H1 (cell line): ENCODE measurements around the gene OGFOD3. TPM values are rescaled to one million over a fixed set of nuclear protein-coding genes. Genes with fewer than 3 reads are reported as not detected.

Experiments
- CTCF ChIA-PET: fragments of 300-600 bp; sonication (Branson Sonifier 250); formaldehyde crosslinking; loops from one replicate; lab custom pipeline; 2021; ENCODE audit not compliant: partially characterized antibody; lab: Charles Lee
- POLR2A ChIA-PET: fragments of 300-600 bp; sonication (Branson Sonifier 250); formaldehyde crosslinking; loops from one replicate; lab custom pipeline; 2021; ENCODE audit warnings: inconsistent platforms; ENCODE audit not compliant: partially characterized antibody; lab: Charles Lee
- DNase-seq, 2 experiments: peaks; one replicate each; pipeline versions ENCODE4 v3.0.0 to v3.0.0-alpha.2; 2010 to 2022; ENCODE audit warnings: low spot score in 2 of 2, low read depth in 1 of 2, mixed read lengths in 1 of 2
- FAIRE-seq: peaks from 2 replicates; lab custom pipeline; 2011; peaks lifted over from hg19 to GRCh38; lab: Jason Lieb, UNC
- H2AFZ ChIP-seq: 2 replicates; pipeline ENCODE4 v1.8.1; 2012; ENCODE audit warnings: low read length, inconsistent platforms
- H2AK5ac ChIP-seq: 2 replicates; pipeline ENCODE4 v1.6.1; 2013; ENCODE audit warnings: low read depth, low read length
- H2BK120ac ChIP-seq: replicated peaks from 2 replicates; pipeline ENCODE3; 2013; ENCODE audit warnings: low read depth, low read length, inconsistent platforms
- H2BK12ac ChIP-seq: 2 replicates; pipeline ENCODE4 v1.6.1; 2013; ENCODE audit warnings: low read depth, low read length
- H2BK15ac ChIP-seq: 2 replicates; pipeline ENCODE4 v1.6.1; 2013; ENCODE audit warnings: low read length
- H2BK20ac ChIP-seq: 2 replicates; pipeline ENCODE4 v1.6.1; 2013; ENCODE audit warnings: low read length
- H2BK5ac ChIP-seq: 2 replicates; pipeline ENCODE4 v1.6.1; 2013; ENCODE audit warnings: low read depth, low read length
- H3K14ac ChIP-seq: 2 replicates; pipeline ENCODE4 v1.6.1; 2013; ENCODE audit warnings: inconsistent platforms; ENCODE audit not compliant: insufficient read length
- H3K18ac ChIP-seq: 2 replicates; pipeline ENCODE4 v1.6.1; 2013; ENCODE audit warnings: low read length; ENCODE audit errors: extremely low read depth
- H3K23ac ChIP-seq: 2 replicates; pipeline ENCODE4 v1.6.1; 2013; ENCODE audit warnings: inconsistent platforms; ENCODE audit not compliant: insufficient read length
- H3K23me2 ChIP-seq: 2 replicates; pipeline ENCODE4 v1.6.1; 2013; ENCODE audit warnings: low read depth, low read length
- H3K27ac ChIP-seq: 2 replicates; pipeline ENCODE4 v1.6.1; 2011; ENCODE audit warnings: low read depth, low read length, inconsistent platforms
- H3K27me3 ChIP-seq, 4 experiments: replicated peaks in 1 of 4; 1 replicate in 1 of 4; 2 replicates in 3 of 4; pipeline versions ENCODE4 v1.6.1 to v1.8.1; 2011 to 2013; ENCODE audit warnings: low read length in 3 of 4, mild to moderate bottlenecking in 3 of 4, inconsistent platforms in 2 of 4, mixed read lengths in 2 of 4, moderate library complexity in 1 of 4; ENCODE audit not compliant: control insufficient read depth in 3 of 4, insufficient read depth in 3 of 4; ENCODE audit errors: extremely low read depth in 1 of 4
- H3K36me3 ChIP-seq, 4 experiments: 2 replicates each; pipeline versions ENCODE4 v1.6.1 to v1.8.1; 2011 to 2013; ENCODE audit warnings: mild to moderate bottlenecking in 4 of 4, low read length in 3 of 4, moderate library complexity in 2 of 4, control low read depth in 1 of 4, inconsistent platforms in 1 of 4; ENCODE audit not compliant: insufficient read depth in 4 of 4, control insufficient read depth in 2 of 4
- H3K4ac ChIP-seq: replicated peaks from 2 replicates; pipeline ENCODE3; 2013; ENCODE audit warnings: low read length, low read depth, mixed read lengths, inconsistent platforms; ENCODE audit not compliant: insufficient read length
- H3K4me1 ChIP-seq, 4 experiments: replicated peaks in 1 of 4; 1 replicate in 1 of 4; 2 replicates in 3 of 4; pipeline versions ENCODE4 v1.6.1 to v1.8.1; 2011 to 2013; ENCODE audit warnings: low read length in 3 of 4, inconsistent platforms in 2 of 4, mixed read lengths in 1 of 4; ENCODE audit not compliant: insufficient read depth in 4 of 4, control insufficient read depth in 3 of 4
- H3K4me2 ChIP-seq, 2 experiments: 2 replicates each; pipeline versions ENCODE4 v1.6.1 to v1.8.1; 2011 to 2013; ENCODE audit warnings: low read depth in 2 of 2, low read length in 2 of 2, control low read depth in 1 of 2, inconsistent platforms in 1 of 2, mild to moderate bottlenecking in 1 of 2; ENCODE audit not compliant: insufficient read depth in 1 of 2
- H3K4me3 ChIP-seq, 4 experiments: fragments of 200-600, 300-600 bp in 1 of 4; sonication (generic), shearing (Covaris generic), sonication (Bioruptor Twin) in 1 of 4; 2 replicates each; pipeline versions ENCODE4 v1.5.1 to v1.8.1; 2011 to 2016; ENCODE audit warnings: low read length in 4 of 4, low read depth in 3 of 4, control low read depth in 2 of 4, inconsistent platforms in 2 of 4, mild to moderate bottlenecking in 2 of 4, mixed read lengths in 1 of 4, moderate library complexity in 1 of 4; ENCODE audit not compliant: insufficient read depth in 2 of 4; ENCODE audit errors: extremely low read depth in 1 of 4
- H3K56ac ChIP-seq: replicated peaks from 2 replicates; pipeline ENCODE3; 2013; ENCODE audit warnings: low read depth, mild to moderate bottlenecking, mixed read lengths, low read length, inconsistent platforms; ENCODE audit not compliant: insufficient read length
- H3K79me1 ChIP-seq: 2 replicates; pipeline ENCODE4 v1.6.1; 2013; ENCODE audit warnings: low read depth, low read length, control low read depth
- H3K79me2 ChIP-seq, 2 experiments: 2 replicates each; pipeline versions ENCODE4 v1.6.1 to v1.8.1; 2012 to 2013; ENCODE audit warnings: low read length in 2 of 2, mild to moderate bottlenecking in 2 of 2, inconsistent platforms in 1 of 2; ENCODE audit not compliant: insufficient read depth in 2 of 2, control insufficient read depth in 1 of 2
- H3K9ac ChIP-seq, 4 experiments: replicated peaks in 1 of 4; 1 replicate in 1 of 4; 2 replicates in 3 of 4; pipeline versions ENCODE4 v1.6.1 to v1.8.1; 2011 to 2013; ENCODE audit warnings: low read depth in 3 of 4, low read length in 3 of 4, control low read depth in 2 of 4, mild to moderate bottlenecking in 2 of 4, moderate library complexity in 2 of 4, inconsistent platforms in 1 of 4; ENCODE audit errors: extremely low read depth in 1 of 4
- H3K9me3 ChIP-seq, 2 experiments: 2 replicates each; pipeline versions ENCODE4 v1.6.1 to v1.8.1; 2012 to 2013; ENCODE audit warnings: mild to moderate bottlenecking in 2 of 2, moderate library complexity in 2 of 2, control low read depth in 1 of 2, inconsistent platforms in 1 of 2, low read depth in 1 of 2, low read length in 1 of 2, mixed read lengths in 1 of 2; ENCODE audit not compliant: insufficient read depth in 2 of 2
- H4K20me1 ChIP-seq, 2 experiments: replicated peaks in 1 of 2; 2 replicates each; pipeline versions ENCODE3 to v1.8.1; 2011 to 2013; ENCODE audit warnings: inconsistent platforms in 2 of 2, low read length in 2 of 2, mild to moderate bottlenecking in 1 of 2; ENCODE audit not compliant: insufficient read depth in 2 of 2, control insufficient read depth in 1 of 2
- H4K5ac ChIP-seq: 2 replicates; pipeline ENCODE4 v1.6.1; 2013; ENCODE audit warnings: low read length, low read depth, mixed read lengths, inconsistent platforms; ENCODE audit not compliant: insufficient read length
- H4K8ac ChIP-seq: 2 replicates; pipeline ENCODE4 v1.8.0; 2013; ENCODE audit warnings: mild to moderate bottlenecking, moderate library complexity, low read length, inconsistent platforms; ENCODE audit not compliant: insufficient read depth; ENCODE audit errors: extremely low read depth
- H4K91ac ChIP-seq: replicated peaks from 2 replicates; pipeline ENCODE3; 2013; ENCODE audit warnings: low read length, mixed read lengths, inconsistent platforms; ENCODE audit not compliant: insufficient read length
- BRCA1 ChIP-seq: IDR thresholded peaks from 2 replicates; pipeline ENCODE4 v1.6.1; 2012; ENCODE audit warnings: low read depth, low read length, improper control_type of control experiment
- CHD1 ChIP-seq: IDR thresholded peaks from 2 replicates; pipeline ENCODE4 v1.6.1; 2012; ENCODE audit warnings: low read depth, low read length, improper control_type of control experiment
- CHD2 ChIP-seq: IDR thresholded peaks from 2 replicates; pipeline ENCODE4 v1.6.1; 2012; ENCODE audit warnings: low read length, improper control_type of control experiment
- CREB1 ChIP-seq: IDR thresholded peaks from 2 replicates; pipeline ENCODE4 v1.6.1; 2012; ENCODE audit warnings: inconsistent platforms
- EP300 ChIP-seq, 2 experiments: IDR thresholded peaks; 1 replicate in 1 of 2; 2 replicates in 1 of 2; pipeline ENCODE4 v1.6.1; 2011 to 2012; ENCODE audit warnings: low read depth in 2 of 2, low read length in 2 of 2, mild to moderate bottlenecking in 2 of 2, borderline replicate concordance in 1 of 2, inconsistent platforms in 1 of 2, moderate library complexity in 1 of 2
- GABPA ChIP-seq: IDR thresholded peaks from 2 replicates; pipeline ENCODE4 v1.6.1; 2011; ENCODE audit warnings: mild to moderate bottlenecking, low read length, moderate library complexity, borderline replicate concordance; ENCODE audit not compliant: insufficient read depth
- SIN3A ChIP-seq, 2 experiments: IDR thresholded peaks in 1 of 2; conservative IDR thresholded peaks in 1 of 2; 2 replicates each; pipeline ENCODE4 v1.6.1; 2011 to 2012; ENCODE audit warnings: low read length in 2 of 2, improper control_type of control experiment in 1 of 2, low read depth in 1 of 2, mild to moderate bottlenecking in 1 of 2
- SIRT6 ChIP-seq: IDR thresholded peaks from one replicate; pipeline ENCODE4 v1.7.1; 2012; ENCODE audit warnings: low read length, inconsistent platforms
- TAF7 ChIP-seq: optimal IDR thresholded peaks from 2 replicates; pipeline ENCODE3; 2011; ENCODE audit warnings: low read depth, mild to moderate bottlenecking, inconsistent platforms, low read length, moderate library complexity, borderline replicate concordance
- TBP ChIP-seq: IDR thresholded peaks from 2 replicates; pipeline ENCODE4 v1.6.1; 2011; ENCODE audit warnings: low read depth, low read length, improper control_type of control experiment
- ZNF274 ChIP-seq: IDR thresholded peaks from 2 replicates; pipeline ENCODE4 v1.7.0; 2012; ENCODE audit warnings: low read length, borderline replicate concordance; ENCODE audit errors: extremely low read depth
- WGBS, 2 experiments: shearing (Covaris generic) in 1 of 2; methylation state at CpG; one replicate each; pipeline versions ENCODE4 v1.1.6 to v1.1.7; 2013 to 2015; ENCODE audit warnings: low lambda C conversion rate in 2 of 2, mixed read lengths in 2 of 2, inconsistent platforms in 1 of 2, low coverage in 1 of 2, missing lambda C conversion rate in 1 of 2; ENCODE audit not compliant: insufficient replicate concordance in 2 of 2, insufficient coverage in 1 of 2, insufficient read length in 1 of 2; ENCODE audit errors: extremely low coverage in 1 of 2, missing lambda C conversion rate in 1 of 2; 5-methylcytosine and 5-hydroxymethylcytosine counted together
- polyA plus RNA-seq, 7 experiments: library from polyadenylated mRNA; depleted of rRNA in 3 of 7; stranded (reverse) in 5 of 7; unstranded in 2 of 7; fragments of >200 nt in 5 of 7; fragments of 200-250 nt in 2 of 7; gene quantifications; 1 replicate in 5 of 7; 2 replicates in 1 of 7; 4 replicates in 1 of 7; pipeline versions ENCODE4 v1.2.1 to v1.2.3, GENCODE V29; 2011 to 2013; ENCODE audit warnings: missing spikeins in 2 of 7, mixed read lengths in 2 of 7
- total RNA-seq: library from RNA; stranded (reverse); fragmentation: NEBNext Ultra II Directional; extraction: Animal tissue kit (Norgen Biotek cat#: 25700); gene quantifications from 2 replicates; pipeline ENCODE4 v1.2.1, GENCODE V29; 2021

Gene OGFOD3
- total and polyA plus RNA-seq, 2 of the 8 experiments (the other 6 are each of a cell fraction or from before 2014, with no cell fraction given): 21.1 to 21.8 TPM

DNA sequence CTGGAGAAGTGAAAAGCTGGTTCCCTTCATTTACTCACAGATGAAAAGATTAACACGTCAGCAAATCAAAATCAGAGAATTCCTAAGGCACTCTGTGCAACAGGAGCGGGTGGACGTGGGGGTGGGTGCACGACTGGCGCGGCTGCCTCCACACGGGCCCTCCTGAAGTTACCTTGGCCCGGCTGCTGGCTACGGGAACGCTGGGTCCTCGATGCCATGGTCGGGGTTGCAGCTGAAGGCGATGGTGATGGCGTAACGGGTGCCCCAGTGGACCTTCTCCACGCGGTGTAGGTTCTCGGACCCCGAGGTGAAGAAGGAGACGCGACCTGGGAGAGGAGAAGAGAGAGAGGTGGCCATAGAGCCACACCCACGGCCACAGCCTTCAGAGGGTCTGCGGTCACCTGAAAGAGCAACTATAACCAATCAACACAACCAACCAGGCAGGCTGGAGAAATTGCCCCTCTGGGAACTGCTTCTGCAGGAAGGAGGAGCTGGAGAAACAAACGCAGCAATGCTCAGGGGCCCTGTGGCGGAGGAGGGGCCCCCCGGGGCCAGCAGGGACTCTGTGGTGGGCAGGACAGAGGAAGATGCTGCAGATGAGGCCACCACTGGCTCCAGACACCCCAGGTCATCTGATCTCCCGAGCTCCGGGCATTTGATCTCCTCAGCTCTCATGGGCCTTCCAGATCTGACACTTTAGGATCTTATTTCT lies 26.0 kb downstream of the OGFOD3 start:
- Histone ChIP-seq H3K18ac (no peak overlapping the region), H4K20me1 (no peaks in the 10 kb centered on the region), H3K56ac (no peak overlapping the region), H3K23me2 (no peaks in the 10 kb centered on the region), H2AFZ (no peak overlapping the region), H4K91ac (no peak overlapping the region), H3K79me1 (no peaks in the 10 kb centered on the region), H4K5ac (no peak overlapping the region), H2BK12ac (no peak overlapping the region), H3K4me1 (no peaks in the 10 kb centered on the region), H3K4ac (no peak overlapping the region), H3K14ac (no peak overlapping the region), H2BK120ac (no peak overlapping the region), H3K9me3 (no peaks in the 10 kb centered on the region), H3K79me2 (no peaks in the 10 kb centered on the region), H3K23ac (no peak overlapping the region), H2BK15ac (no peak overlapping the region), H2BK20ac (no peak overlapping the region), H3K4me3 (no peak overlapping the region), H2BK5ac (no peak overlapping the region), H3K4me2 (no peak overlapping the region), H3K27ac (no peak overlapping the region), H3K9ac (no peak overlapping the region), H4K8ac (no peak overlapping the region; the same call in 1 of the 2 replicates), H2AK5ac (no peak overlapping the region), H3K36me3 (0 out of 8 replicates have a peak, but pooled peaks cover 0 to 2% (median 0%) of the 10 kb centered on the region in 4 experiments), H3K27me3 (no peaks in the 10 kb centered on the region)
- FAIRE-seq: no peak
- ChIA-PET POLR2A (interaction anchor here (0.6 to 1.5 kb wide), 5 partner anchors 7 to 127 kb away, joined by 3 to 5 read pairs (median 3); partner anchors contain the start of gene UTS2R), CTCF (interaction anchor here (0.5 to 1.5 kb wide), 4 partner anchors 26 to 41 kb away, joined by 3 to 5 read pairs (median 4); no protein-coding TSS in a partner anchor)
- 96% methylated on average over 28 of the region's 28 CpGs; no CpG with 5 or more reads in 1 of the 2 experiments for whole genome bisulfite sequencing, 2 experiments
- no peak for DNase-seq
- TF ChIP-seq SIN3A (conservative IDR thresholded peaks at IDR 0.05 in 1 of 2, IDR thresholded peaks at IDR 0.05 in 1 of 2; ENCODE audit: low read depth in 1 of 2, low read length in 2 of 2) (no peak), TAF7 (no peak), BRCA1 (no peak), CHD2 (no peak), TBP (no peak), GABPA (no peak), CREB1 (no peak), ZNF274 (no peak), EP300 (IDR thresholded peaks at IDR 0.05; ENCODE audit: borderline replicate concordance in 1 of 2, low read depth in 2 of 2, low read length in 2 of 2) (no peak), SIRT6 (no peak), CHD1 (no peak)
